Stimulated activated naive CD8-positive, alpha-beta T cell treated with anti-CD3 and anti-CD28 coated beads, Interleukin-15, Interleukin-2, amounts not matched to agents 100 ng/mL and 50 ng/mL, for 24 hours (primary cell): ENCODE measurements around the gene APOBEC3B.
A peak's percentile ranks its signal among the peaks of the same experiment; 100 is the strongest.
"Not testable (repeated sequence)": the region's sequence is repeated elsewhere in the genome, so short reads cannot be mapped to it uniquely, and the experiment has no call there.

Experiments
- H3K27ac Mint-ChIP-seq: one replicate; pipeline ENCODE4 v1.8.0; 2021; ENCODE audit warnings: mild to moderate bottlenecking, mixed read lengths
- H3K27me3 Mint-ChIP-seq: one replicate; pipeline ENCODE4 v1.8.0; 2021; ENCODE audit warnings: mixed read lengths
- H3K36me3 Mint-ChIP-seq: one replicate; pipeline ENCODE4 v1.8.0; 2021; ENCODE audit warnings: low read depth, mixed read lengths
- H3K4me1 Mint-ChIP-seq: one replicate; pipeline ENCODE4 v1.8.0; 2021; ENCODE audit warnings: low read depth, mixed read lengths
- H3K4me3 Mint-ChIP-seq: one replicate; pipeline ENCODE4 v1.8.0; 2021; ENCODE audit warnings: mild to moderate bottlenecking, mixed read lengths
- H3K9me3 Mint-ChIP-seq: one replicate; pipeline ENCODE4 v1.8.0; 2021; ENCODE audit warnings: mixed read lengths

APOBEC3B gene

GRCh38 chr22:39017596-39018365, 35.6 kb downstream of the APOBEC3B start:
- Mint-ChIP-seq H3K27me3 (no peaks in the 10 kb centered on the region), H3K4me3 (no peak overlapping the region), H3K9me3 (no peaks in the 10 kb centered on the region), H3K4me1 (peaks cover 55% of the 10 kb centered on the region), H3K27ac (peak overlapping the region; percentile 65), H3K36me3 (peaks cover 29% of the 10 kb centered on the region)

DNA sequence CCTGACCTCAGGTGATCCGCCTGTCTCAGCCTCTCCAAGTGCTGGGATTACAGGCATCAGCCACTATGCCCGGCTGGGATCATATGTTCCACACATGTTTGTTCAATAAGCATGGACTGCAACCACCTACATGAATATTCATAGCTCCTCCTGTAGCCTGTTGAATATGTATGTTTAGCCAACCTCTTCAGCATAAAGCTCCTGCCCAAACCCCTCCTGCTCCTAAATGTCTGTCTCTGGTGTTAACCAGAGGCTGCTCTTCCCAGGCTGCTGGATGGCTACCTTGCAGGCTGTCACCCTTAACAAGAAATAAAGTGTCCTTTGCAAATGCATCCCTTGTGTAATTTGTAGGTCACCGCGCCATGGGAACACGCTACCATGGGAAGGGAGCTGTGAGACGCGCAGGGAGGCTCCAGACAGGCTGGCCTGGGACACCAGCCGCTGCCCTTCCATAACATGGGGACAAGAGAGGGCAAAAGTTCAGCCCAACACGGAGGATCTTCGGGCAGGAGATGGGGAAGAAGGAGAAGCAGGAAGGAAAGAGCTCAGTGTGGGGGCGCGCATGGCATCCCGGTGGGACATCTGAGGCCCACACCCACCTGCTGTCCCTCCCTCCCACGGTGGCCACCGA, 38.0 kb downstream of the APOBEC3B start:
- H3K27ac Mint-ChIP-seq = peak overlapping the region; percentile 84
- H3K27me3 Mint-ChIP-seq, H3K9me3 Mint-ChIP-seq: not testable (repeated sequence)
- peaks cover 60% of the 10 kb centered on the region for H3K4me1 Mint-ChIP-seq
- peaks cover 42% of the 10 kb centered on the region for H3K36me3 Mint-ChIP-seq
- H3K4me3 Mint-ChIP-seq = peak overlapping the region; percentile 90

GRCh38 chr22:39021552-39022250, 39.6 kb downstream of the APOBEC3B start:
- no peaks in the 10 kb centered on the region for H3K9me3 Mint-ChIP-seq
- peak overlapping the region; percentile 96 for H3K27ac Mint-ChIP-seq
- H3K27me3 Mint-ChIP-seq = no peaks in the 10 kb centered on the region
- H3K4me3 Mint-ChIP-seq = peak overlapping the region; percentile 90
- peaks cover 65% of the 10 kb centered on the region for H3K4me1 Mint-ChIP-seq
- peaks cover 47% of the 10 kb centered on the region for H3K36me3 Mint-ChIP-seq

- H3K4me1 Mint-ChIP-seq = peaks cover 61% of the 10 kb centered on the region
- H3K27me3 Mint-ChIP-seq = no peaks in the 10 kb centered on the region
- H3K27ac Mint-ChIP-seq = peak overlapping the region; percentile 57
- peak overlapping the region; percentile 60 for H3K4me3 Mint-ChIP-seq
- H3K36me3 Mint-ChIP-seq = peaks cover 34% of the 10 kb centered on the region
- H3K9me3 Mint-ChIP-seq = no peaks in the 10 kb centered on the region
Measured at GRCh38 chr22:39024519-39025308, 42.6 kb downstream of the APOBEC3B start.

GRCh38 chr22:39026509-39027150, 44.5 kb downstream of the APOBEC3B start:
- Mint-ChIP-seq H3K36me3 (peaks cover 33% of the 10 kb centered on the region), H3K27ac (no peak overlapping the region), H3K4me1 (peaks cover 52% of the 10 kb centered on the region), H3K4me3 (no peak overlapping the region), H3K27me3 (no peaks in the 10 kb centered on the region), H3K9me3 (no peaks in the 10 kb centered on the region)

- no peaks in the 10 kb centered on the region for H3K9me3 Mint-ChIP-seq
- H3K27ac Mint-ChIP-seq = peak overlapping the region; percentile 9
- H3K4me3 Mint-ChIP-seq = no peak overlapping the region
- H3K4me1 Mint-ChIP-seq = peaks cover 41% of the 10 kb centered on the region
- no peaks in the 10 kb centered on the region for H3K27me3 Mint-ChIP-seq
- H3K36me3 Mint-ChIP-seq = peaks cover 25% of the 10 kb centered on the region
Measured at GRCh38 chr22:39027717-39028116, 45.6 kb downstream of the APOBEC3B start.

DNA sequence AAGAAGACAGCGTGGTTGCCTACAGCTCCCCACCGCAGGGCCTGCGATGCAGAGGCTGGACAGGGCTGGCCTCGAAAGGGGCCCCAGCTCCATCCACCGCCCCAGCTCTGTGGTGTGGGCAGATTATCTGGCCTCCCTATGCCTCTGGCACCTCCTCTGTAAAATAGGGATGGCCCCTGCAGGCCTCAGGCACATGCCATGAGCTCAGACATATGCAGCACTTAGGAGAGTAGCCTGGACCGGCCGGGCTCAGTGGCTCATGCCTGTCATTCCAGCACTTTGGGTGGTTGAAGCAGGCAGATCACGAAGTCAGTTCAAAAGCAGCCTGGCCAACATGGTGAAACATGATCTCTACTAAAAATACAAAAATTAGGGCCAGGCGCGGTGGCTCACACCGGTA, 46.1 kb downstream of the APOBEC3B start:
- Mint-ChIP-seq H3K4me1 (peaks cover 40% of the 10 kb centered on the region), H3K9me3 (no peaks in the 10 kb centered on the region), H3K27me3 (no peaks in the 10 kb centered on the region), H3K27ac (peak overlapping the region; percentile 9), H3K36me3 (peaks cover 30% of the 10 kb centered on the region), H3K4me3 (no peak overlapping the region)

DNA sequence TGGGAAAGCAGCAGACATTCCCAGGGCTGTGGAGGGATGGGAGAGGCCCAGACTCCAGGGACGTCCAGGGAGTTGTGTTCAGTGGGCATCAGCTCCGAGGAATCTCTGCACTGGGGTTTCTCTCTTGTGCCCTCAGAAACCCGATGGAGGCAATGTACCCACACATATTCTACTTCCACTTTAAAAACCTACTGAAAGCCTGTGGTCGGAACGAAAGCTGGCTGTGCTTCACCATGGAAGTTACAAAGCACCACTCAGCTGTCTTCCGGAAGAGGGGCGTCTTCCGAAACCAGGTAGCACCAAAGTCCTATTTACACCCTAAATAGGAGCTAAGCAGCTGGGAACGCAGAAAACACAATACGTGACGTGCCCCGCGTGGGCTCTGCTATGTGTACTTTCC, 47.1 kb downstream of the APOBEC3B start:
- peaks cover 32% of the 10 kb centered on the region for H3K4me1 Mint-ChIP-seq
- H3K9me3 Mint-ChIP-seq = no peaks in the 10 kb centered on the region
- no peak overlapping the region for H3K4me3 Mint-ChIP-seq
- H3K27me3 Mint-ChIP-seq = no peaks in the 10 kb centered on the region
- no peak overlapping the region for H3K27ac Mint-ChIP-seq
- H3K36me3 Mint-ChIP-seq = peaks cover 27% of the 10 kb centered on the region

DNA sequence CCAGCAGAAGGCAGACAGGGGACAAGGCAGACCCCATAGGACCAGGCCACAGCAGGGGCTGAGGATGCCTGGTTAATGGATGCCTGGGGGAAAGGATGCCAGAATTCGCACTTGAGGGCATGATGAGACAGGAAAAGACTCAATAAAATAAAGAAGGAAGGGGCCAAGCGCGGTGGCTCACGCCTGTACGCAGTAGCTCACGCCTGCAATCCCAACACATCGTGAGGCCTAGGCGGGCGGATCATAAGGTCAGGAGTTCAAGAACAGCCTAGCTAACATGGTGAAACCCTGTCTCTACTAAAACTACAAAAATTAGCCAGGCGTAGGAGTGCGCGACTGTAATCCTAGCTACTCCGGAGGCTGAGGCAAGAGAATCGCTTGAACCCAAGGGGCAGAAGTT, 48.6 kb downstream of the APOBEC3B start:
- H3K9me3 Mint-ChIP-seq = no peaks in the 10 kb centered on the region
- no peak overlapping the region for H3K4me3 Mint-ChIP-seq
- H3K27ac Mint-ChIP-seq = no peak overlapping the region
- H3K36me3 Mint-ChIP-seq = peaks cover 22% of the 10 kb centered on the region
- no peaks in the 10 kb centered on the region for H3K27me3 Mint-ChIP-seq
- peaks cover 17% of the 10 kb centered on the region for H3K4me1 Mint-ChIP-seq

GRCh38 chr22:39031434-39032295, 49.5 kb downstream of the APOBEC3B start:
- H3K9me3 Mint-ChIP-seq, H3K4me3 Mint-ChIP-seq, H3K27me3 Mint-ChIP-seq, H3K27ac Mint-ChIP-seq: not testable (repeated sequence)
- Mint-ChIP-seq H3K36me3 (peaks cover 14% of the 10 kb centered on the region), H3K4me1 (peaks cover 17% of the 10 kb centered on the region)

DNA sequence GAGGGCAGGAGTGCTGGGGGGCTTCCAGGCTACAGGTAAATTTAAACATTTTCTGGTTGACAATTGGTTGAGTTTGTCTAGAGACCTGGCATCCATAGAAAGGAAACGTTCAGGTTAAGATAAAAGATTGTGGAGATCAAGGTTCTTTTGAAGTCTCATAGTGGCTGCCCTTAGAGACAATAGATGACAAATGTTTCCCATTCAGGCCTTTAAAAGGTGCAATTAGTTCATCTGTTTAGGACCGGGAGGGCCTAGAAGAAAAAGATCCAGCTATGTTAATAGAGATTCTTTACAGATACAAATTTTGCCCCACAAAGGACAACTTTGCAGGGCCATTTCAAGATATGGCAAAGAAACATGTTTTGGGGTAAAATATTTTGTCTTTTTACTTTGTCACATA, 54.9 kb downstream of the APOBEC3B start:
- H3K9me3 Mint-ChIP-seq, H3K4me3 Mint-ChIP-seq, H3K27me3 Mint-ChIP-seq: not testable (repeated sequence)
- Mint-ChIP-seq H3K4me1 (peaks cover 34% of the 10 kb centered on the region), H3K36me3 (peaks cover 11% of the 10 kb centered on the region), H3K27ac (peak overlapping the region; percentile 52)

- Mint-ChIP-seq H3K4me1 (peaks cover 46% of the 10 kb centered on the region), H3K27me3 (no peaks in the 10 kb centered on the region), H3K4me3 (peak overlapping the region; percentile 67), H3K36me3 (peaks cover 8% of the 10 kb centered on the region), H3K27ac (peak overlapping the region; percentile 78), H3K9me3 (no peaks in the 10 kb centered on the region)
Measured at GRCh38 chr22:39039306-39040126, 57.4 kb downstream of the APOBEC3B start.

DNA sequence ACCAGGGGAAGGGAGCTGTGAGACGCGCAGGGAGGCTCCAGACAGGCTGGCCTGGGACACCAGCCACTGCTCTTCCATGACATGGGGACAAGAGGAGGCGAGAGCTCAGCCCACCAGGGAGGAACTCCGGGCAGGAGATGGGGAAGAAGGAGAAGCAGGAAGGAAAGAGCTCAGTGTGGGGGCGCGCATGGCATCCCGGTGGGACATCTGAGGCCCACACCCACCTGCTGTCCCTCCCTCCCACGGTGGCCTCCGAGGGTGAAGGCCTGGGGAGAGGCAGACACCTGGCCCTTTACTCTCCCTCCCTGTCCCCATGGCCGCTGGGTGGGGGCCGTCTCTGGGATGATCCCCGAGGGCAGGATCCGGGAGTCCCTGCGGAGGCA, 58.0 kb downstream of the APOBEC3B start:
- H3K4me3 Mint-ChIP-seq = peak overlapping the region; percentile 67

More for the DNA sequence above, 58.0 kb downstream of the APOBEC3B start:
- H3K27me3 Mint-ChIP-seq, H3K9me3 Mint-ChIP-seq: not testable (repeated sequence)
- Mint-ChIP-seq H3K36me3 (peaks cover 12% of the 10 kb centered on the region), H3K4me1 (peaks cover 49% of the 10 kb centered on the region), H3K27ac (peak overlapping the region; percentile 78)
